Right renal pelvis (tissue), 4 donors: Measurements from ENCODE around the gene CD19. TPM values are rescaled to one million over a fixed set of nuclear protein-coding genes. Genes with fewer than 3 reads are reported as not detected.
"Not testable (repeated sequence)": the region's sequence is repeated elsewhere in the genome, so short reads cannot be mapped to it uniquely, and the experiment has no call there.

Experiments used
- DNase-seq, 4 donors: peaks; one replicate each; pipeline ENCODE4 v3.0.0-alpha.2; 2013; ENCODE audit warnings: low read depth in 4 of 4, low spot score in 3 of 4, missing footprints in 1 of 4
- polyA plus RNA-seq, 4 donors: library from polyadenylated mRNA; unstranded; fragments of 120-200 nt; gene quantifications; one replicate each; pipeline ENCODE4 v1.2.1, GENCODE V29; 2013; ENCODE audit not compliant: insufficient read length in 4 of 4

CD19 gene
- polyA plus RNA-seq, 4 donors: 3.3 to 5.3 (median 3.9) TPM

DNA sequence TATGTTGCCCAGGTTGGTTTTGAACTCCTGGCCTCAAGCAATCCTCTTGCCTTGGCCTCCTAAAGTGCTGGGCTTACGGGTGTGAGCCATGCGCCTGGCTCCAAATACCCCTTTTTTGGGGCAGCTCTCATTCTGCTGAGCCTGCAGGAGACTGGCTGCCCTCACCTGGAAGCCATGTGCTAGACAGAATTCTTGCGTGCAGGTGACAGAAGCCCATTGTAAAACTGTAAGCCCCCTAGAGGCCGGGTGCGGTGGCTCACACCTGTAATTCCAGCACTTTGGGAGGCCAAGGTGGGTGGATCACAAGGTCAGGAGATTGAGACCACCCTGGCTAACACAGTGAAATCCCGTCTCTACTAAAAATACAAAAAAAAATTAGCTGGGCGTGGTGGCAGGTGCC is 48.6 kb downstream of the CD19 start:
- DNase-seq: not testable (repeated sequence)

DNA sequence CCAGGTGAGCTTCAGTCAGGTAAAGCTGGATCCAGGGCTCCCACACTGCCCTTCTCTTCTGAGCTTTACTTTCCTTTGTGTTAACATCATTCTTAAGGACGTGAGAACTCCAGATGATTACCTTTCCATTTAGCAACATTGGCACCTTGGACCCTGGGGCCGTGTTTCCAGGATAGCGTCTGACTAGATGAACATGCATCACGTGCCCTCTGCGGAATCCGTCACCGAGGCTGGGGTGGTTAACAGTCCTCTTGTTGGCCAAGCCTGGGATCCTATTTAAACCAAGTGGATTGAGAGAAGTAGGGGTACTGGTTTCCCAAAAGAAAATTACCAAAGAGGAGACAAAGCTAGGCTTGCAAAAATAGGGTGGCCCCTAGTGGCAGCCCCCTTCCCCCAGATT is 49.2 kb downstream of the CD19 start:
- no peak for DNase-seq

DNA sequence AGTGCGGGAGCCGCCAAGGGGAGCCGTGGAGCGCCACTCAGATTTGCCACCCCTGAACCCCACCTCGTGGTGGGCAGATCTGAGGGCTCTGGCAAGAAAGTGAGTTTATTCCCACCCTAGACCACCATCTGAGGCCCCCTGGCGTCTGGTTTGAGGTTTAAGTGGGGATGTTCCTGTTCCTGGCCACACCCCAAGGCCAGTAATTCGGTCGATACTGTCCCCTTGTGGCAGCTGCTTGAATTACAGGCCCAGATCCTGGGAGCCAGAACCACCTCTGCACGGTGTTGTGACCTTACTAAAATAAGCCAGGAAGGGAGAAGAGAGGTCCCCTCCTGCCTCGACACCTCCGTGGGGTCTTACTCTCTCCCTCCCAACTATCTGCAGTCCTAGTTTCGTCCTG is 49.7 kb downstream of the CD19 start:
- DNase-seq: no peak

DNA sequence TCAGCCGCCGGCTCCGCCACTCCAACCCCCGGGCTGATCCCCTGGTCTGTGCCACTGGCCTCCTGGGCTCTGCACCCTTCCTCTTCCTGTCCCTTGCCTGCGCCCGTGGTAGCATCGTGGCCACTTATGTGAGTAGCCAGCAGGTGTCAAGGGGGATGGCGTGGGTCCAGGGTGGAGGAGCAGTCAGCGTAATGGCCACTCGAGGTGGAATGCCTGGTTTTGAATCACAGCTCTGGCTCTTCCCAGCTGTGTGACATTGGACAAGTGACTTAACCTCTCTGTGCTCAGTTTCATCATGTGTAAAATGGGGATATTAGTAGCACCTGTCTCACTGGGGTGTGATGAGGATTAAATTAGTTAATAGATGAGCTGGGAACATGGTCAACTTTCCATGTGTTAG is 50.6 kb downstream of the CD19 start:
- DNase-seq: no peak

DNA sequence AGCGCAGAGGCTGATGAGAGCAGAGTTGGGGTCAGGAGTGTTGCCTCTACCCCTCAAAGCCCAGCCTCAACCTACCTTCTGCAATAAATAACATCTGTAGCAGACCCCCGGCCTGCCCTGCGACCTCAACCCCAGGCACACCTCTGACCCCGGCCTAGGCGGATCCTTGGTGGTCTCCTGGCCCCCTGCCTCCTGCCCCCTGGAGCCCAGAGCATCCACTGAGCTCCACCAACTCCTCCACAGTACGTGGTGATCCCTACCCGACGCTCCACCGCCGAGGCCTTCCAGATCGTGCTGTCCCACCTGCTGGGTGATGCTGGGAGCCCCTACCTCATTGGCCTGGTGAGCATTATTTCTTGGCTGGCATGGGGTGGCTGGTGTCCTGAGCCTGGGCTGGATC is 51.2 kb downstream of the CD19 start:
- DNase-seq: no peak

DNA sequence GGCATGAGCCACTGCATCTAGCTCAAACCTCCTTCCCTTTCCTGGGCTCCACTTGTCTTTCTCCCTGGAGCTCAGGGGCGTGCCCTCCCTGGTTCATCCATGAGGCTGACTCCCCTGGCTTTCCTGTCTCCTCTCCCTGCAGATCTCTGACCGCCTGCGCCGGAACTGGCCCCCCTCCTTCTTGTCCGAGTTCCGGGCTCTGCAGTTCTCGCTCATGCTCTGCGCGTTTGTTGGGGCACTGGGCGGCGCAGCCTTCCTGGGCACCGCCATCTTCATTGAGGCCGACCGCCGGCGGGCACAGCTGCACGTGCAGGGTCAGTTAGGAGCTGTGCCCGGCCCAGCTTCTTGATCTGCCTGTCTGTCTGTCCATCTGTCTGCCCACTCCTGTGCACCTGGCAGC is 51.9 kb downstream of the CD19 start:
- DNase-seq: no peak

DNA sequence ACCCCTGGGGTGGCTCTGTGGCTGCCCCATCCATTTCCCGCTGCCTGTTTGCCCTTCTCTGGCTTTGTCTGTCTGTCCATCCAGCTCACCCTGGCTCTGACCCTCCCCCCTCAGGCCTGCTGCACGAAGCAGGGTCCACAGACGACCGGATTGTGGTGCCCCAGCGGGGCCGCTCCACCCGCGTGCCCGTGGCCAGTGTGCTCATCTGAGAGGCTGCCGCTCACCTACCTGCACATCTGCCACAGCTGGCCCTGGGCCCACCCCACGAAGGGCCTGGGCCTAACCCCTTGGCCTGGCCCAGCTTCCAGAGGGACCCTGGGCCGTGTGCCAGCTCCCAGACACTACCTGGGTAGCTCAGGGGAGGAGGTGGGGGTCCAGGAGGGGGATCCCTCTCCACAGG is 52.3 kb downstream of the CD19 start:
- DNase-seq: no peak

DNA sequence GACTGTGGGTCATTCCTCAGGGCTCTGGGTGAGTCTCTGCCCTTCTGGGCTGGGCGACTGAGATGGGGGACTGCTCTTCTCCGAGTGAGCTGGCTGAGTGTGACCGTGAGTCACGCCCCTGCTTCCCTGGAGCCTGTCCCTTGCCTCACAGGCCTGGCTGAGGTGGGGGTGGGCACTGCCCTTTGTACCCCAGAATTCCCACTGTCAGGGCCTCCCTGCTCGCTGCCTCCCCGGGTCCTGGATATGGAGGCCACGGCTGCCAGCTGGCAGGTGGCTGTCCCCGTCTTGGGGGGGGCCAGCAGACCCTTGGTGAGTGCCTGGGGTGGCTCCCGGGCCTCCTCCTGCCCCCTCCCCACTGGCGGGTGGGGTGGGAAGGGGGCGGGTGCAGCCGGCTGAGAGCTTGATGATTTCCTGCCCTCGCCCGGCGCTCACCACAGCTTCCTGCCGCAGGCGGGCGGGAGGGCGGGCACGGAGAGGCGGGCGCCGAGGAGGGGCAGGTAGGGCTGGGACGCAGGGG is 52.9 kb downstream of the CD19 start, which contains the start of gene LAT:
TSS of gene LAT (plus strand) at position 434 of the 517 bp plus-strand sequence. CDS start 366 bp downstream, outside the sequence.
- no peak for DNase-seq

DNA sequence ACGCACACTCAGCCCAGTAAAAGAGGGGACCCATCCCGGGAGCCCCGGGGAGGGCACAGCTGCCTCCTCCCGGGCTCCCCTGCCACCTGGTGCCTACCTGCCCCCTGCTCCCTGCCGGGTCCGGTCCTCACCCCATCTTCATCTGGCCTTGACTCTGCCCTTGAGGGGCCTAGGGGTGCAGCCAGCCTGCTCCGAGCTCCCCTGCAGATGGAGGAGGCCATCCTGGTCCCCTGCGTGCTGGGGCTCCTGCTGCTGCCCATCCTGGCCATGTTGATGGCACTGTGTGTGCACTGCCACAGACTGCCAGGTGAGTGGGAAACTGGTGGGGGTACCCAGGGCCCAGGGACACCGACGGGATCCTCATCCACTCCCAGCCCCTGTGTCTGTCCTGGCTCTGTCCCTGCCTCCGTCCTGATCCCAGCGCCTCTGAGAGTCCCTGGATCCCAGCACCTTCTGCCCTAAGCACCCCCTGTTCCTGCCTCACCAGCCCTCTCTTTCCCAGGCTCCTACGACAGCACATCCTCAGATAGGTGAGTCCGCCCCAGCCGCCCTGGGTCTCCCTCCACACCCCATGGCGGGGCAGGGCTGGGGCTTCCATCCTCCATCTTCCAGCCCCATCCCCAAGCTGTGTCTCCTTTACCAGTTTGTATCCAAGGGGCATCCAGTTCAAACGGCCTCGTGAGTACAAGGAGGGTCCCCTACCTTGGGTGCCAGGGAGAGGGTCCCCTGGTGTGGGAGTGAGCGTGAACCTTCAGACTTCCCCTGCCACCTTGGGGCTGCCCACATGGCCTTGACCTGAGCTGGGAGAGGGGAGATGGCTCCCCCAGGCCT is 53.7 kb downstream of the CD19 start:
- no peak for DNase-seq

DNA sequence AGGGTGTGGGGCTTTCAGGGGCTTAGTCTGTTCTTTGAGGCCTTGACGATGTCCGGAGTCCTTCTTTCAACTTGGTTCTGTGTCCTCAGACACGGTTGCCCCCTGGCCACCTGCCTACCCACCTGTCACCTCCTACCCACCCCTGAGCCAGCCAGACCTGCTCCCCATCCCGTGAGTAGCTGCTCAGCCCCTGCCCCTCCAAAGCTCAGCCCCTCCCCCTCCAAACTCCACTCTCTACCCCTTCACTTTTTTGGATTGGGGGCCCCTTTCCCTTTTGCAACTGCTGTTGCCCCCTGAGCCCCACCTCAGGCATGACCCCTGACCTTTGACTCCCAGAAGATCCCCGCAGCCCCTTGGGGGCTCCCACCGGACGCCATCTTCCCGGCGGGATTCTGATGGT is 54.3 kb downstream of the CD19 start:
- no peak for DNase-seq

DNA sequence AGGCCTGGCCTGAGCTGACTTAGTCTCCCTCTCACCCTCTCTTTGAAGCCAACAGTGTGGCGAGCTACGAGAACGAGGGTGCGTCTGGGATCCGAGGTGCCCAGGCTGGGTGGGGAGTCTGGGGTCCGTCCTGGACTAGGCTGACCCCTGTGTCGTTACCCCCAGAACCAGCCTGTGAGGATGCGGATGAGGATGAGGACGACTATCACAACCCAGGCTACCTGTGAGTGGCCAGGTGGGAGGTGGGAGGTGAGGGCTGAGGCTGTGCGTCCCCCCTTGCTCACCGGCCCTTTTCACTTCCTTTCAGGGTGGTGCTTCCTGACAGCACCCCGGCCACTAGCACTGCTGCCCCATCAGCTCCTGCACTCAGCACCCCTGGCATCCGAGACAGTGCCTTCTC is 54.7 kb downstream of the CD19 start:
- no peak for DNase-seq

DNA sequence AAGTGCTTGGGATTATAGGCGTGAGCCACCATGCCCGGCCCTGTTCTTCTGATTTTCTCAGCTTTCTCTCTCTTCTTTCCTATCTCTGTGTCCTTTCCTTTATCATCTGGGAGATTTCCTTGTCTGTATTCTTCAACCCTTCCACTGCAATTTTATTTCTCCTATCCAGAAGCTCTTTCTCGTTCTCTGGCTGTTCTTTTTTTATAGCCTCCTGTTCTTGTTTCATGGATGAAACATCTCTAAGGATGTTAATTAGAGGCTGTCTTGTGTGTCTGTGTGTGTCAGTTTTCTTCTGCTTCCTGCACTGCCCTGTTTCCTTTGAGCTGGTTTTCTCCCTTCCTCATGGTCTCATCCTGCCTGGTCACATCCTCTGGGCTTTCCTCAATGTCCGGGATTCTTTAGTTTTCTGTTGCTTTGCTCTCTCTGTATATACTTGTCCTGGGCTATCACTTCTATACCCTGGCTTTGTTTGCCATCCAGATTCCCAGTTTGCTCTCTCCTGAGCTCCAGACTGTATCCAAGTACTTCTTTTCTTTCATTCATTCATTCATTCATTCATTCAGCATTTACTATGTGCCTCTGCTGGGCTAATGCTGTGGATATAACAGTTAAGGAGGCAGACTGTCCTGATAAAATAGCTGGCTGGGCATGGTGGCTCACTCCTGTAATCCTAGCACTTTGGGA is 55.5 kb downstream of the CD19 start:
- no peak for DNase-seq

Other genes starting within 250 kb of the CD19 start
- gene EIF3C, start 220.5 kb upstream of the CD19 start, polyA plus RNA-seq: 100 to 1,000 TPM; 402 to 594 (median 528) TPM
- gene NPIPB9, start 180.2 kb upstream of the CD19 start, polyA plus RNA-seq: 1 to 10 TPM in 3 of 4 donors, under 1 TPM in 1; 1.00 to 2.0 (median 1.3) TPM
- 100 to 1,000 TPM in 2 of 4 donors, 10 to 100 TPM in 2; 92.5 to 130 (median 105) TPM for gene ATXN2L, start 109.0 kb upstream of the CD19 start, polyA plus RNA-seq
- gene TUFM, start 85.6 kb upstream of the CD19 start, polyA plus RNA-seq: 100 to 1,000 TPM; 201 to 235 (median 207) TPM
- gene SH2B1, start 68.1 kb upstream of the CD19 start, polyA plus RNA-seq: 10 to 100 TPM; 61.7 to 80.0 (median 62.6) TPM
- gene ATP2A1, start 53.5 kb upstream of the CD19 start, polyA plus RNA-seq: 1 to 10 TPM; 3.0 to 5.0 (median 4.1) TPM
- gene RABEP2, start 6.7 kb upstream of the CD19 start, polyA plus RNA-seq: 10 to 100 TPM; 17.7 to 25.8 (median 18.9) TPM
- 10 to 100 TPM; 30.7 to 40.7 (median 33.2) TPM for gene NFATC2IP, start 19.0 kb downstream of the CD19 start, polyA plus RNA-seq
- gene SPNS1, start 42.8 kb downstream of the CD19 start, polyA plus RNA-seq: 10 to 100 TPM; 38.8 to 61.7 (median 41.5) TPM
- gene LAT, start 53.1 kb downstream of the CD19 start, polyA plus RNA-seq: 10 to 100 TPM in 1 of 4 donors, 1 to 10 TPM in 3; 4.5 to 10.1 (median 5.7) TPM